HG03045 (cell line): ENCODE measurements around the gene APOL3.
"Not testable (repeated sequence)": the region's sequence is repeated elsewhere in the genome, so short reads cannot be mapped to it uniquely, and the experiment has no call there.

ENCODE experiments used
- ATAC-seq: cut with Tn5 transposase; IDR thresholded peaks from one replicate; pipeline ENCODE4 v1.9.1; 2021; ENCODE audit warnings: mild to moderate bottlenecking, moderate library complexity; ENCODE audit not compliant: unreplicated experiment

Gene APOL3

GRCh38 chr22:36160499-36160942, at the start of gene APOL3:
Gene APOL3 (minus strand): TSS chr22:36160755. CDS start chr22:36149055, 11,700 bp downstream.
- ATAC-seq: no peak

GRCh38 chr22:36210224-36210623, 49.7 kb upstream of the APOL3 start:
- no peak for ATAC-seq

- ATAC-seq: not testable (repeated sequence)
Observed at GRCh38 chr22:36209488-36209908, 48.9 kb upstream of the APOL3 start.

GRCh38 chr22:36208914-36209313, 48.4 kb upstream of the APOL3 start:
- no peak for ATAC-seq

- ATAC-seq: no peak
Observed at GRCh38 chr22:36208162-36208765, 47.7 kb upstream of the APOL3 start.

- ATAC-seq: no peak
Observed at GRCh38 chr22:36206255-36206654, 45.7 kb upstream of the APOL3 start.

GRCh38 chr22:36205573-36205972, 45.0 kb upstream of the APOL3 start:
- not testable (repeated sequence) for ATAC-seq

GRCh38 chr22:36204632-36205015, 44.1 kb upstream of the APOL3 start:
- no peak for ATAC-seq

- no peak for ATAC-seq
Observed at GRCh38 chr22:36204001-36204631, 43.6 kb upstream of the APOL3 start.

- not testable (repeated sequence) for ATAC-seq
Observed at GRCh38 chr22:36203441-36203840, 42.9 kb upstream of the APOL3 start.

- ATAC-seq: not testable (repeated sequence)
Observed at GRCh38 chr22:36202906-36203305, 42.4 kb upstream of the APOL3 start.

GRCh38 chr22:36201630-36202319, 41.2 kb upstream of the APOL3 start, which contains the start of gene APOL4:
Gene APOL4 (minus strand): TSS chr22:36201809. CDS start chr22:36201734, 75 bp downstream.
- ATAC-seq: no peak

GRCh38 chr22:36201025-36201424, 40.5 kb upstream of the APOL3 start:
- ATAC-seq: not testable (repeated sequence)

GRCh38 chr22:36199001-36199551, 38.5 kb upstream of the APOL3 start:
- ATAC-seq: no peak

GRCh38 chr22:36198536-36198935, 38.0 kb upstream of the APOL3 start:
- ATAC-seq: no peak

GRCh38 chr22:36197514-36198146, 37.1 kb upstream of the APOL3 start:
- no peak for ATAC-seq

- no peak for ATAC-seq
Observed at GRCh38 chr22:36197065-36197440, 36.5 kb upstream of the APOL3 start.

GRCh38 chr22:36196254-36197064, 35.9 kb upstream of the APOL3 start:
- no peak for ATAC-seq

GRCh38 chr22:36194971-36195370, 34.4 kb upstream of the APOL3 start:
- ATAC-seq: no peak

- no peak for ATAC-seq
Observed at GRCh38 chr22:36194385-36194784, 33.8 kb upstream of the APOL3 start.
